NK-92 treated with Interleukin-12 subunit alpha and Interleukin-12 subunit beta, amount 100 ng/mL, for 24 hours (cell line): ENCODE data around the gene BECN2.
"Not testable (repeated sequence)": the region's sequence is repeated elsewhere in the genome, so short reads cannot be mapped to it uniquely, and the experiment has no call there.

Experiments used
- DNase-seq: peaks from one replicate; lab custom pipeline; 2025; lab: John Stamatoyannopoulos, UW

The BECN2 gene

GRCh38 chr1:241979071-241979470 is 21.5 kb downstream of the BECN2 start:
- no peak for DNase-seq

- no peak for DNase-seq
These were observed 22.4 kb downstream of the BECN2 start for GRCh38 chr1:241979926-241980325.

- no peak for DNase-seq
These were observed 28.2 kb downstream of the BECN2 start for GRCh38 chr1:241985787-241986186.

- not testable (repeated sequence) for DNase-seq
These were observed 30.9 kb downstream of the BECN2 start for GRCh38 chr1:241988389-241988930.

- DNase-seq, result no peak
These were observed 32.5 kb downstream of the BECN2 start for GRCh38 chr1:241990040-241990439.

- no peak for DNase-seq
These were observed 35.2 kb downstream of the BECN2 start for GRCh38 chr1:241992734-241993133.

- DNase-seq, result no peak
These were observed 36.6 kb downstream of the BECN2 start for GRCh38 chr1:241994171-241994570.

GRCh38 chr1:241997401-241997998 is 39.9 kb downstream of the BECN2 start:
- no peak for DNase-seq

GRCh38 chr1:241998412-241998921 is 40.9 kb downstream of the BECN2 start:
- no peak for DNase-seq

- no peak for DNase-seq
These were observed 41.5 kb downstream of the BECN2 start, which contains the start of gene MAP1LC3C for GRCh38 chr1:241999026-241999425. Gene MAP1LC3C (minus strand): TSS chr1:241999098. CDS start chr1:241999008, 90 bp downstream.

GRCh38 chr1:242000434-242000833 is 42.9 kb downstream of the BECN2 start:
- DNase-seq, result no peak

- no peak for DNase-seq
These were observed 44.5 kb downstream of the BECN2 start for GRCh38 chr1:242002072-242002471.

- no peak for DNase-seq
These were observed 44.9 kb downstream of the BECN2 start for GRCh38 chr1:242002510-242002909.

GRCh38 chr1:242004751-242005495 is 47.4 kb downstream of the BECN2 start:
- no peak for DNase-seq

GRCh38 chr1:242005866-242006535 is 48.4 kb downstream of the BECN2 start:
- no peak for DNase-seq

- DNase-seq, result no peak
These were observed 49.4 kb downstream of the BECN2 start for GRCh38 chr1:242006976-242007375.
